Activated CD4-positive, alpha-beta T cell treated with anti-CD3 and anti-CD28 coated beads, Interleukin-2, Interleukin-6, amounts not matched to agents 100 ng/mL and 50 ng/mL, durations not matched to agents 16 hours and 8 hours (primary cell): ENCODE data around the gene ZDBF2.
"Not testable (repeated sequence)": the region's sequence is repeated elsewhere in the genome, so short reads cannot be mapped to it uniquely, and the experiment has no call there.

Source experiments
- DNase-seq: peaks from one replicate; pipeline ENCODE4 v3.0.0-alpha.2; 2020

The ZDBF2 gene

GRCh38 chr2:206259376-206260187 is 14.9 kb upstream of the ZDBF2 start:
- no peak for DNase-seq

GRCh38 chr2:206260188-206261012 is 14.1 kb upstream of the ZDBF2 start:
- DNase-seq: peak; percentile 32

GRCh38 chr2:206263959-206264603 is 10.4 kb upstream of the ZDBF2 start:
- no peak for DNase-seq

GRCh38 chr2:206266130-206267125 is 8.0 kb upstream of the ZDBF2 start:
- no peak for DNase-seq

- DNase-seq: no peak
These were observed 6.9 kb upstream of the ZDBF2 start for GRCh38 chr2:206267567-206267966.

- no peak for DNase-seq
These were observed 3.4 kb upstream of the ZDBF2 start for GRCh38 chr2:206271065-206271464.

GRCh38 chr2:206273905-206274304 is 558 bp upstream of the ZDBF2 start:
- DNase-seq: no peak

GRCh38 chr2:206275312-206276055 is 1.0 kb downstream of the ZDBF2 start:
- DNase-seq: peak; percentile 36

- no peak for DNase-seq
These were observed 1.9 kb downstream of the ZDBF2 start for GRCh38 chr2:206276169-206276942.

GRCh38 chr2:206277503-206277902 is 3.0 kb downstream of the ZDBF2 start:
- DNase-seq: no peak

GRCh38 chr2:206282746-206283145 is 8.3 kb downstream of the ZDBF2 start:
- DNase-seq: no peak

- DNase-seq: no peak
These were observed 12.7 kb downstream of the ZDBF2 start for GRCh38 chr2:206287197-206287596.

GRCh38 chr2:206289391-206289790 is 14.9 kb downstream of the ZDBF2 start:
- DNase-seq: no peak

GRCh38 chr2:206296128-206296527 is 21.7 kb downstream of the ZDBF2 start:
- DNase-seq: no peak

GRCh38 chr2:206299608-206300007 is 25.1 kb downstream of the ZDBF2 start:
- not testable (repeated sequence) for DNase-seq

- no peak for DNase-seq
These were observed 31.2 kb downstream of the ZDBF2 start for GRCh38 chr2:206305523-206306245.

- DNase-seq: no peak
These were observed 36.6 kb downstream of the ZDBF2 start for GRCh38 chr2:206311026-206311425.

GRCh38 chr2:206316141-206316540 is 41.7 kb downstream of the ZDBF2 start:
- DNase-seq: no peak

GRCh38 chr2:206323033-206323432 is 48.6 kb downstream of the ZDBF2 start:
- no peak for DNase-seq

GRCh38 chr2:206323486-206323885 is 49.0 kb downstream of the ZDBF2 start:
- no peak for DNase-seq
